Measurements from ENCODE around the gene ERVFRD-1.

- TF ChIP-seq CTCF (optimal IDR thresholded peaks at IDR 0.05 in 1 of 3, IDR thresholded peaks at IDR 0.05 in 1 of 3, conservative IDR thresholded peaks at IDR 0.05 in 1 of 3; ENCODE audit: extremely low read depth in 1 of 3, insufficient read depth in 2 of 3, low read length in 3 of 3) (no peak), EZH2 (IDR thresholded peaks at IDR 0.05; ENCODE audit: low read length) (no peak)
These were observed at the start of gene ERVFRD-1 for GRCh38 chr6:11110921-11111768.
